HEK293 (cell line): ENCODE measurements around the gene AKR1C1.

Experiments used
- CTCF ChIA-PET: fragments of 350-600 bp; formaldehyde crosslinking; extraction: SDS; loops from one replicate; lab custom pipeline; 2021; ENCODE audit warnings: antibody characterized with exemption; lab: Yijun Ruan, JAX
- POLR2A ChIA-PET: fragments of 300-600 bp; formaldehyde crosslinking; extraction: SDS; loops from one replicate; lab custom pipeline; 2020; ENCODE audit warnings: antibody characterized with exemption, inconsistent platforms; lab: Yijun Ruan, JAX
- H3K27ac ChIP-seq: fragments of 200-500 bp; sonication (Bioruptor generic); 2 replicates; pipeline ENCODE4 v1.5.1; 2014; ENCODE audit warnings: low read depth, low read length, control low read depth, inconsistent platforms; ENCODE audit errors: extremely low read depth
- H3K36me3 ChIP-seq, 2 experiments: fragments of 200-500 bp in 1 of 2; sonication (Bioruptor generic) in 1 of 2; 1 replicate in 1 of 2; 2 replicates in 1 of 2; pipeline ENCODE4 v1.5.1; 2014 to 2017; ENCODE audit warnings: inconsistent platforms in 2 of 2, low read length in 2 of 2; ENCODE audit not compliant: control insufficient read depth in 2 of 2, insufficient read depth in 1 of 2
- H3K4me1 ChIP-seq: fragments of 200-500 bp; sonication (Bioruptor generic); 2 replicates; pipeline ENCODE4 v1.5.1; 2014; ENCODE audit warnings: mild to moderate bottlenecking, low read length, inconsistent platforms; ENCODE audit not compliant: control insufficient read depth, insufficient read depth
- H3K4me3 ChIP-seq: 2 replicates; pipeline ENCODE4 v1.5.1; 2011; ENCODE audit warnings: low read depth, mild to moderate bottlenecking, control low read depth, low read length, moderate library complexity
- H3K9me3 ChIP-seq: fragments of 200-500 bp; sonication (Bioruptor generic); 2 replicates; pipeline ENCODE4 v1.5.1; 2014; ENCODE audit warnings: low read depth, low read length, inconsistent platforms; ENCODE audit not compliant: control insufficient read depth, insufficient read depth
- GLIS1 ChIP-seq: fragments of 450-650 bp; formaldehyde crosslinking; IDR thresholded peaks from 2 replicates; pipeline ENCODE4 v1.5.1; 2016; ENCODE audit warnings: missing biosample characterization, missing genetic modification characterization
- KLF17 ChIP-seq: fragments of 450-650 bp; formaldehyde crosslinking; IDR thresholded peaks from 2 replicates; pipeline ENCODE4 v1.5.1; 2016; ENCODE audit warnings: missing biosample characterization, missing genetic modification characterization
- SP7 ChIP-seq: fragments of 450-650 bp; formaldehyde crosslinking; IDR thresholded peaks from 2 replicates; pipeline ENCODE4 v1.5.1; 2016; ENCODE audit warnings: missing biosample characterization, missing genetic modification characterization
- YY1 ChIP-seq: fragments of 450-650 bp; formaldehyde crosslinking; IDR thresholded peaks from 2 replicates; pipeline ENCODE4 v1.5.1; 2018; ENCODE audit warnings: missing biosample characterization, missing genetic modification characterization
- YY2 ChIP-seq: fragments of 450-650 bp; formaldehyde crosslinking; IDR thresholded peaks from 2 replicates; pipeline ENCODE4 v1.5.1; 2016; ENCODE audit warnings: missing biosample characterization, missing genetic modification characterization
- ZNF112 ChIP-seq: fragments of 450-650 bp; formaldehyde crosslinking; IDR thresholded peaks from 2 replicates; pipeline ENCODE4 v1.5.0; 2017; ENCODE audit warnings: missing biosample characterization, missing genetic modification characterization
- ZNF266 ChIP-seq: fragments of 450-650 bp; formaldehyde crosslinking; IDR thresholded peaks from 2 replicates; pipeline ENCODE4 v1.5.1; 2016; ENCODE audit warnings: missing biosample characterization, missing genetic modification characterization, low read depth
- ZNF48 ChIP-seq: fragments of 450-650 bp; formaldehyde crosslinking; IDR thresholded peaks from 2 replicates; pipeline ENCODE4 v1.5.1; 2016; ENCODE audit warnings: missing biosample characterization, missing genetic modification characterization
- ZNF501 ChIP-seq: fragments of 450-650 bp; formaldehyde crosslinking; IDR thresholded peaks from 2 replicates; pipeline ENCODE4 v1.5.1; 2016; ENCODE audit warnings: missing biosample characterization, missing genetic modification characterization
- TF ChIP-seq, protein P1 (sequence below): fragments of 450-650 bp; formaldehyde crosslinking; IDR thresholded peaks from 2 replicates; pipeline ENCODE4 v1.5.1; 2016; ENCODE audit warnings: missing biosample characterization, missing genetic modification characterization, borderline replicate concordance
- TF ChIP-seq, protein P2 (sequence below): fragments of 450-650 bp; formaldehyde crosslinking; IDR thresholded peaks from 2 replicates; pipeline ENCODE4 v1.5.1; 2016; ENCODE audit warnings: missing biosample characterization, missing genetic modification characterization
- TF ChIP-seq, protein P3 (sequence below): fragments of 450-650 bp; formaldehyde crosslinking; IDR thresholded peaks from 2 replicates; pipeline ENCODE4 v1.5.1; 2016; ENCODE audit warnings: missing biosample characterization, missing genetic modification characterization, borderline replicate concordance

The AKR1C1 gene

DNA sequence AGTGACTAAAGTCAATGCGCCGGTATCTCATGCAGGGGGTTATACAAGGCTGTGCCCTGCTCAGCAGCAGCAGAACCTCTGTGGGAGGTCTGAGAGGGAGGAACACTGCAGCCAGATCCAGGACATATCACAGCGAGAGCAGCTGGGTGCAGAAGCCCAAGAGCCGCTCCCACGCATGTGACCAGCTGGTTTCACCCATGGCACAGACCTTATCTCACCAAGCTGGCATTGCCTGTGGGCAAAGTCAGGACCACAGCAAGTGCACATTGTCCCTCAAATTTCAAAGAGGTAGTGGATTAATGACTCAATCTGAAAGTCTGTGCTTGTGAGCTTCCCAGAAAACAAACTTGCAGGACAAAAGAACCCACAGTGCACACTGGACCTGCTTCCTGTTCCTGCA, 31.6 kb upstream of the AKR1C1 start:
- POLR2A ChIA-PET: no interaction called here
- TF ChIP-seq GLIS1 (peak; percentile 32; the same call in 1 of the 2 replicates), YY1 (tag by site-specific recombination) (no peak)
- TF ChIP-seq, protein P1, sequence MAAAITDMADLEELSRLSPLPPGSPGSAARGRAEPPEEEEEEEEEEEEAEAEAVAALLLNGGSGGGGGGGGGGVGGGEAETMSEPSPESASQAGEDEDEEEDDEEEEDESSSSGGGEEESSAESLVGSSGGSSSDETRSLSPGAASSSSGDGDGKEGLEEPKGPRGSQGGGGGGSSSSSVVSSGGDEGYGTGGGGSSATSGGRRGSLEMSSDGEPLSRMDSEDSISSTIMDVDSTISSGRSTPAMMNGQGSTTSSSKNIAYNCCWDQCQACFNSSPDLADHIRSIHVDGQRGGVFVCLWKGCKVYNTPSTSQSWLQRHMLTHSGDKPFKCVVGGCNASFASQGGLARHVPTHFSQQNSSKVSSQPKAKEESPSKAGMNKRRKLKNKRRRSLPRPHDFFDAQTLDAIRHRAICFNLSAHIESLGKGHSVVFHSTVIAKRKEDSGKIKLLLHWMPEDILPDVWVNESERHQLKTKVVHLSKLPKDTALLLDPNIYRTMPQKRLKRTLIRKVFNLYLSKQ (tag by site-specific recombination): no peak
- TF ChIP-seq, all 188 proteins: peak for 1
- CTCF ChIA-PET: interaction anchor here (2.2 kb wide), 1 partner anchor 82 kb away, joined by 7 read pairs; no protein-coding TSS in a partner anchor

GRCh38 chr10:4934391-4934987, 28.7 kb upstream of the AKR1C1 start:
- Histone ChIP-seq H3K36me3 (no peaks in the 10 kb centered on the region), H3K4me3 (no peak overlapping the region), H3K4me1 (no peaks in the 10 kb centered on the region), H3K9me3 (no peaks in the 10 kb centered on the region), H3K27ac (no peak overlapping the region)
- TF ChIP-seq ZNF266 (tag by site-specific recombination) (no peak), SP7 (tag by site-specific recombination) (no peak), YY2 (tag by site-specific recombination) (no peak), KLF17 (tag by site-specific recombination) (no peak), ZNF48 (tag by site-specific recombination) (no peak), ZNF501 (tag by site-specific recombination) (no peak), ZNF112 (tag by site-specific recombination) (no peak)
- TF ChIP-seq, protein P2, sequence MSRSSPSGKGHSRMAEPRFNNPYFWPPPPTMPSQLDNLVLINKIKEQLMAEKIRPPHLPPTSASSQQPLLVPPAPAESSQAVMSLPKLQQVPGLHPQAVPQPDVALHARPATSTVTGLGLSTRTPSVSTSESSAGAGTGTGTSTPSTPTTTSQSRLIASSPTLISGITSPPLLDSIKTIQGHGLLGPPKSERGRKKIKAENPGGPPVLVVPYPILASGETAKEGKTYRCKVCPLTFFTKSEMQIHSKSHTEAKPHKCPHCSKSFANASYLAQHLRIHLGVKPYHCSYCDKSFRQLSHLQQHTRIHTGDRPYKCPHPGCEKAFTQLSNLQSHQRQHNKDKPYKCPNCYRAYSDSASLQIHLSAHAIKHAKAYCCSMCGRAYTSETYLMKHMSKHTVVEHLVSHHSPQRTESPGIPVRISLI: no peak
- TF ChIP-seq, protein P3, sequence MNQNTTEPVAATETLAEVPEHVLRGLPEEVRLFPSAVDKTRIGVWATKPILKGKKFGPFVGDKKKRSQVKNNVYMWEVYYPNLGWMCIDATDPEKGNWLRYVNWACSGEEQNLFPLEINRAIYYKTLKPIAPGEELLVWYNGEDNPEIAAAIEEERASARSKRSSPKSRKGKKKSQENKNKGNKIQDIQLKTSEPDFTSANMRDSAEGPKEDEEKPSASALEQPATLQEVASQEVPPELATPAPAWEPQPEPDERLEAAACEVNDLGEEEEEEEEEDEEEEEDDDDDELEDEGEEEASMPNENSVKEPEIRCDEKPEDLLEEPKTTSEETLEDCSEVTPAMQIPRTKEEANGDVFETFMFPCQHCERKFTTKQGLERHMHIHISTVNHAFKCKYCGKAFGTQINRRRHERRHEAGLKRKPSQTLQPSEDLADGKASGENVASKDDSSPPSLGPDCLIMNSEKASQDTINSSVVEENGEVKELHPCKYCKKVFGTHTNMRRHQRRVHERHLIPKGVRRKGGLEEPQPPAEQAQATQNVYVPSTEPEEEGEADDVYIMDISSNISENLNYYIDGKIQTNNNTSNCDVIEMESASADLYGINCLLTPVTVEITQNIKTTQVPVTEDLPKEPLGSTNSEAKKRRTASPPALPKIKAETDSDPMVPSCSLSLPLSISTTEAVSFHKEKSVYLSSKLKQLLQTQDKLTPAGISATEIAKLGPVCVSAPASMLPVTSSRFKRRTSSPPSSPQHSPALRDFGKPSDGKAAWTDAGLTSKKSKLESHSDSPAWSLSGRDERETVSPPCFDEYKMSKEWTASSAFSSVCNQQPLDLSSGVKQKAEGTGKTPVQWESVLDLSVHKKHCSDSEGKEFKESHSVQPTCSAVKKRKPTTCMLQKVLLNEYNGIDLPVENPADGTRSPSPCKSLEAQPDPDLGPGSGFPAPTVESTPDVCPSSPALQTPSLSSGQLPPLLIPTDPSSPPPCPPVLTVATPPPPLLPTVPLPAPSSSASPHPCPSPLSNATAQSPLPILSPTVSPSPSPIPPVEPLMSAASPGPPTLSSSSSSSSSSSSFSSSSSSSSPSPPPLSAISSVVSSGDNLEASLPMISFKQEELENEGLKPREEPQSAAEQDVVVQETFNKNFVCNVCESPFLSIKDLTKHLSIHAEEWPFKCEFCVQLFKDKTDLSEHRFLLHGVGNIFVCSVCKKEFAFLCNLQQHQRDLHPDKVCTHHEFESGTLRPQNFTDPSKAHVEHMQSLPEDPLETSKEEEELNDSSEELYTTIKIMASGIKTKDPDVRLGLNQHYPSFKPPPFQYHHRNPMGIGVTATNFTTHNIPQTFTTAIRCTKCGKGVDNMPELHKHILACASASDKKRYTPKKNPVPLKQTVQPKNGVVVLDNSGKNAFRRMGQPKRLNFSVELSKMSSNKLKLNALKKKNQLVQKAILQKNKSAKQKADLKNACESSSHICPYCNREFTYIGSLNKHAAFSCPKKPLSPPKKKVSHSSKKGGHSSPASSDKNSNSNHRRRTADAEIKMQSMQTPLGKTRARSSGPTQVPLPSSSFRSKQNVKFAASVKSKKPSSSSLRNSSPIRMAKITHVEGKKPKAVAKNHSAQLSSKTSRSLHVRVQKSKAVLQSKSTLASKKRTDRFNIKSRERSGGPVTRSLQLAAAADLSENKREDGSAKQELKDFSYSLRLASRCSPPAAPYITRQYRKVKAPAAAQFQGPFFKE: no peak
- ChIA-PET CTCF (no interaction called here), POLR2A (no interaction called here)

More for the DNA sequence above, 31.6 kb upstream of the AKR1C1 start:
- no peaks in the 10 kb centered on the region for H3K36me3 ChIP-seq
- H3K27ac ChIP-seq: no peak overlapping the region
- H3K4me1 ChIP-seq: no peaks in the 10 kb centered on the region
- H3K4me3 ChIP-seq: no peak overlapping the region
- H3K9me3 ChIP-seq: no peaks in the 10 kb centered on the region
